OCI-LY3 (cell line): Measurements from ENCODE around the gene CIZ1.

ENCODE experiments used
- H2AFZ ChIP-seq: fragments of 200-600, 300-600 bp; shearing (Covaris generic); 2 replicates; pipeline ENCODE4 v1.6.0; 2014; ENCODE audit warnings: antibody characterized with exemption, low read depth, low read length
- H3K27ac ChIP-seq: fragments of 200-600, 300-600 bp; sonication (generic); 2 replicates; pipeline ENCODE4 v1.5.1; 2014; ENCODE audit warnings: mild to moderate bottlenecking, low read length, moderate library complexity, mixed read lengths
- H3K27me3 ChIP-seq: fragments of 200-600, 300-600 bp; sonication (generic); 2 replicates; pipeline ENCODE4 v1.6.1; 2014; ENCODE audit warnings: low read depth, low read length, mixed read lengths
- H3K36me3 ChIP-seq: fragments of 200-600, 300-600 bp; sonication (generic); replicated peaks from 2 replicates; pipeline ENCODE3; 2014; ENCODE audit warnings: low read depth, low read length, mixed read lengths
- H3K4me1 ChIP-seq: fragments of 300-600, 200-600 bp; sonication (generic); 2 replicates; pipeline ENCODE4 v1.6.1; 2014; ENCODE audit warnings: low read length, mixed read lengths
- H3K4me2 ChIP-seq: fragments of 200-600, 300-600 bp; sonication (generic); 2 replicates; pipeline ENCODE4 v1.6.1; 2014; ENCODE audit warnings: low read length, mixed read lengths
- H3K4me3 ChIP-seq: fragments of 300-600, 200-600 bp; sonication (generic); 2 replicates; pipeline ENCODE4 v1.5.1; 2014; ENCODE audit warnings: antibody characterized with exemption, mild to moderate bottlenecking, low read length, moderate library complexity
- H3K79me2 ChIP-seq: fragments of 300-600, 200-600 bp; shearing (Covaris generic); 2 replicates; pipeline ENCODE4 v1.6.1; 2014; ENCODE audit warnings: mild to moderate bottlenecking, low read length, mixed read lengths
- H3K9ac ChIP-seq: fragments of 300-600, 200-600 bp; shearing (Covaris generic); 2 replicates; pipeline ENCODE4 v1.6.0; 2014; ENCODE audit warnings: mild to moderate bottlenecking, low read length, moderate library complexity
- H3K9me3 ChIP-seq: fragments of 200-600, 300-600 bp; shearing (Covaris generic); 2 replicates; pipeline ENCODE4 v1.6.1; 2014; ENCODE audit warnings: low read length, mixed read lengths; ENCODE audit not compliant: insufficient read depth
- H4K20me1 ChIP-seq: fragments of 200-600, 300-600 bp; sonication (generic); 2 replicates; pipeline ENCODE4 v1.6.1; 2016; ENCODE audit warnings: low read length, mixed read lengths; ENCODE audit not compliant: insufficient read depth
- CTCF ChIP-seq: fragments of 200-600, 300-600 bp; sonication (generic); IDR thresholded peaks from 2 replicates; pipeline ENCODE4 v1.5.1; 2014; ENCODE audit warnings: antibody characterized with exemption, low read length, low read depth
- EZH2phosphoT487 ChIP-seq: fragments of 200-600 bp; shearing (Covaris generic); IDR thresholded peaks from 2 replicates; pipeline ENCODE4 v1.6.1; 2018; ENCODE audit warnings: antibody characterized with exemption, mixed run types, low read depth

CIZ1 gene

GRCh38 chr9:128218518-128219389 is 27.4 kb upstream of the CIZ1 start:
- Histone ChIP-seq H3K4me2 (peak overlapping the region; percentile 100), H4K20me1 (no peaks in the 10 kb centered on the region), H3K27ac (no peak overlapping the region), H3K4me1 (peaks cover 8% of the 10 kb centered on the region), H3K9me3 (no peaks in the 10 kb centered on the region), H2AFZ (peak overlapping the region; percentile 77), H3K79me2 (no peaks in the 10 kb centered on the region), H3K4me3 (peak overlapping the region; percentile 86), H3K27me3 (no peaks in the 10 kb centered on the region), H3K9ac (peak overlapping the region; percentile 71), H3K36me3 (no peaks in the 10 kb centered on the region)
- TF ChIP-seq CTCF = no peak
- no peak for TF ChIP-seq EZH2phosphoT487

- H3K27me3 ChIP-seq = no peaks in the 10 kb centered on the region
- TF ChIP-seq EZH2phosphoT487 = no peak
- TF ChIP-seq CTCF = no peak
- H3K9ac ChIP-seq = peak overlapping the region; percentile 71
- H3K4me3 ChIP-seq = peak overlapping the region; percentile 86
- H3K36me3 ChIP-seq = no peaks in the 10 kb centered on the region
- no peak overlapping the region for H3K27ac ChIP-seq
- H3K79me2 ChIP-seq = no peaks in the 10 kb centered on the region
- peaks cover 8% of the 10 kb centered on the region for H3K4me1 ChIP-seq
- H2AFZ ChIP-seq = peak overlapping the region; percentile 77
- H3K4me2 ChIP-seq = peak overlapping the region; percentile 100
- no peaks in the 10 kb centered on the region for H3K9me3 ChIP-seq
- no peaks in the 10 kb centered on the region for H4K20me1 ChIP-seq
Observed at GRCh38 chr9:128218172-128218517, 26.8 kb upstream of the CIZ1 start.

DNA sequence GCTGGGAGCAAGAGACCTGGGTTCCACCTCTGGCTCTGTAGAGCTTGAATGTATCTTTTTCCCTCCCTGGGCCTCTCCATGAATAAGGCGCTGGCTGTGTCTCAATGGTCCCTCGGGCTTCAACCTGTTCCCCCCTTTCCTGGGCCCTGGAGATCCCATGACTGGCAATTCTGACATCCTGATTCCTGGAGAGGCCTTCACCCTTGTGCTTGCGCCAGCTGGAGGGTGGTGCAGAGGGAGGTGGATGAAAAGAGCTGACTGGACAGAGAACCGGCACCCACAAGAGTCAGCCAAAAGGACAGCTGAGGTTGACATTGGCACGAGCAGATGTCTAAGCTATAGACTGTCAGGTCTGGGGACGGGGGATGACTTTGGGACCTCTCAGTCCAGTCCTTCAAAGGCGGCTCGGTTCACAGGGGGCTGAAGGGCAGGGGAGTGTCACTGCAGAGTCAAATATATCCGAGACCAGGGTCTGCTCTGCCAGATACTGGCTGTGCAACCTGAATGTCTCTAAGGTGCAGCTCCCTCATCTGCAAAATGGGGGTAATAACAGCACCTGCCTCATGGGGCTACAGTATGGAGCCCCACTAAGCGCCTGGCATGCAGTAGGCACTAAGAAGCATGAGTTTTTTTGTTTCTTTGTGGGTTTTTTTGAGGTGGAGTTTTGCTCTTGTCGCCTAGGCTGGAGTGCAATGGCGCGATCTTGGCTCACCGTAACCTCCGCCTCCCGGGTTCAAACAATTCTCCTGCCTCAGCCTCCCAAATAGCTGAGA is 25.6 kb upstream of the CIZ1 start:
- no peak overlapping the region for H3K4me2 ChIP-seq
- H3K4me3 ChIP-seq = no peak overlapping the region
- H3K27me3 ChIP-seq = peaks cover 8% of the 10 kb centered on the region
- no peak overlapping the region for H3K9ac ChIP-seq
- H3K4me1 ChIP-seq = peaks cover 8% of the 10 kb centered on the region
- no peaks in the 10 kb centered on the region for H3K79me2 ChIP-seq
- H4K20me1 ChIP-seq = no peaks in the 10 kb centered on the region
- TF ChIP-seq EZH2phosphoT487 (no peak), CTCF (no peak)
- H3K36me3 ChIP-seq = no peaks in the 10 kb centered on the region
- H3K9me3 ChIP-seq = no peaks in the 10 kb centered on the region
- no peak overlapping the region for H3K27ac ChIP-seq
- no peak overlapping the region for H2AFZ ChIP-seq
